Myocyte (in vitro differentiated cells): ENCODE results near the gene CDC23. TPM values are rescaled to one million over a fixed set of nuclear protein-coding genes. Genes with fewer than 3 reads are reported as not detected.
"Not testable (repeated sequence)": the region's sequence is repeated elsewhere in the genome, so short reads cannot be mapped to it uniquely, and the experiment has no call there.

ENCODE experiments used
- DNase-seq: peaks from one replicate; pipeline ENCODE4 v3.0.0-alpha.2; 2012; ENCODE audit warnings: low read depth
- total RNA-seq: library from RNA; depleted of rRNA; stranded (reverse); fragments of >200 nt; gene quantifications from 2 replicates; pipeline ENCODE4 v1.2.3, GENCODE V29; 2014

CDC23 gene
- total RNA-seq, 1 donor from 2014 or later = 31.6 TPM

DNA sequence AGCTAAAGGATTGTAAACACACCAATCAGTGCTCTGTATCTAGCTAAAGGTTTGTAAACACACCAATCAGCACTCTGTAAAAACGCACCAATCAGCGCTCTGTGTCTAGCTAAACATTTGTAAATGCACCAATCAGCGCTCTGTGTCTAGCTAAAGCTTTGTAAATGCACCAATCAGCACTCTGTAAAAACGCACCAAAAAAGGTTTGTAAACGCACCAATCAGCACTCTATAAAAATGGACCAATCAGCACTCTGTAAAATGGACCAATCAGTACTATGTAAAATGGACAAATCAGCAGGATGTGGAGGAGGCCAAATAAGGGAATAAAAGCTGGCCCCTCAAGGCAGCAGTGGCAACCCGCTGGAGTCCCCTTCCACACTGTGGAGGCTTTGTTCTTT is 69.5 kb downstream of the CDC23 start:
- DNase-seq = not testable (repeated sequence)

DNA sequence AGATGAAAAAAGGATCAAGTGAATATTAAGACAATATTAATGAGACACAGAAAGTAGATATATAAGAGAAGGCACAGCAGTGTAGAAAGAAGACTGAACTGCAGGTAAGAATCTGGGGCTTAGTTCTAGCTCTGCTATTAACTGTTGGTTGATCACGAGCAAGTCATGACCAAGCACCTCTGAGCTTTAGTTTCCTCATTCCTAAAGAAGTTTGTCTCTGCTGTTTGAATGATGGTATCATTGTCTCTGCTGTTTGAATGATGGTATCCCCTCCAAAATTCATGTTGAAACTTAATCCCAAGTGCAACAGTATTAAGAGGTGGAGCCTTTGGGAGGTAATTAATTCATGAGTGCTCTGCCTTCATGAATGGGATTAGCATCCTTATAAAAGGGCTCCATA is 71.4 kb downstream of the CDC23 start:
- DNase-seq = no peak

GRCh38 chr5:138140268-138140667 is 72.9 kb downstream of the CDC23 start:
- DNase-seq = no peak

DNA sequence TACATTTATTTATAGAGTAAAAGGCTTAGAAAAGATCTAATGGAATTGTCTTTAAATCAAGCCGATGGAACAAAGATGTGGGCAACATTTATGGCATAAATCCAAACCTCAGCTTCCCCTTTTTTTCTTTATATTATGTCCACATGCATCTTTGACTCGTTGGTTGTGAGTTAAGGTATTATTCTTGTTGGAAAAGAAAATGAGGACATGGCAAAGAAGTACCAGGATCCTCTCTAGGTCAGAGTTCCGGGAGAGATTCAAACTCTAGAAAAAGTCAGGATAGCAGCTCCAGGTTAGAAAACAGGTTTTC is 73.4 kb downstream of the CDC23 start:
- DNase-seq = no peak

DNA sequence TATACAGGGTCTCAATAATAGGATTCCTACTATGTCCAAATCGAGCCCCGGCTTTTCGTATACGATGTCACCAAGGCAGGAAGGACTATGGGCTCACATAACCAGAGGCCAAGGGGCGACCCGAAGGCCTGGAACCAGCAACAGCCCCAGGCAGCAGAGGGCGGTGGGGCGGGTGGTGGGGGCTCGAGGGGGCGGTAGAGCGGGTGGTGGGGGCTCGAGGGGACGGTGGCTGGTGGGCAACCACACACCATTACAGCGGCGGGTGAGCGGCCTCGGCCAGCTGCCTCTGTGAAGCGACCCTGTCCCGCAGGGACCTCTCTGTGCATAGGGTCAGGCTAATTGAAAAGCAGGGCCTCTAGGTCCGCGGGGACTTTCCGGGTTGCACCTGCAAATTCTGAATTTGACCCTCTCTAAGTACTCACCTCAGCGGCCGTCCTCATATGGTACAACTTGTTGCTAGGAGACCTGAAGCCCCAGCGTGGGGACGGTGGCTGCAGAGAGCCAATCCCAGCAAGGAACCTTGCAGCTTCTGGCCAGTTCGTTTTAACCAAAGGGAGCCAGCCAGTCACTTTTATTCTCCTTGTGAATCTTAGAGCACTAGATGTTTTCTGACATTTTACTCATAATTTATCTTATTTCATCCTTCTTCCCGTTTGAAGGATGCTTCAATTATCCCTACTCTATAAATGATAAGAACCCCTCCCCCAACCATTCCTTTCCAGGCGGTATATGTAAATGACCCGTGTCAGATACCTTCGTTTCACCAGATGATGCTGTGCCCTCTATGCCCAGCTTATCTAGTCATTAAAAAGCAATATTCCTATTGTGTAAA is 74.0 kb downstream of the CDC23 start, which contains the start of gene NME5:
TSS of gene NME5 (minus strand) at position 480 of the 832 bp plus-strand sequence. CDS start 648 bp downstream, outside the sequence.
- DNase-seq = peak; percentile 40

Other genes with a start within 250 kb of the CDC23 start
- 14.0 and 20.6 TPM in 2 replicates for gene FAM13B, start 180.2 kb downstream of the CDC23 start, total RNA-seq
- not detected in 2 replicates for gene WNT8A, start 129.3 kb downstream of the CDC23 start, total RNA-seq
- gene NME5, start 73.9 kb downstream of the CDC23 start, total RNA-seq = 0.16 and 0.62 TPM in 2 replicates
- 37.8 and 38.1 TPM in 2 replicates for gene BRD8, start 34.7 kb downstream of the CDC23 start, total RNA-seq
- gene KIF20A, start 34.2 kb downstream of the CDC23 start, total RNA-seq = 1.6 and 2.8 TPM in 2 replicates
- not detected in 2 replicates for gene GFRA3, start 61.3 kb upstream of the CDC23 start, total RNA-seq
- gene CDC25C, start 118.5 kb upstream of the CDC23 start, total RNA-seq = 0.05 and 0.16 TPM in 2 replicates
- gene FAM53C, start 124.9 kb upstream of the CDC23 start, total RNA-seq = 35.2 and 38.7 TPM in 2 replicates
- gene KDM3B, start 139.4 kb upstream of the CDC23 start, total RNA-seq = 33.3 and 41.4 TPM in 2 replicates
- 6.4 and 9.1 TPM in 2 replicates for gene REEP2, start 225.7 kb upstream of the CDC23 start, total RNA-seq